GM19467 (cell line): ENCODE results near the gene FFAR2.
"Not testable (repeated sequence)": the region's sequence is repeated elsewhere in the genome, so short reads cannot be mapped to it uniquely, and the experiment has no call there.

ENCODE experiments used
- ATAC-seq: cut with Tn5 transposase; IDR thresholded peaks from one replicate; pipeline ENCODE4 v1.9.1; 2021; ENCODE audit warnings: mild to moderate bottlenecking, moderate library complexity; ENCODE audit not compliant: unreplicated experiment

FFAR2 gene

DNA sequence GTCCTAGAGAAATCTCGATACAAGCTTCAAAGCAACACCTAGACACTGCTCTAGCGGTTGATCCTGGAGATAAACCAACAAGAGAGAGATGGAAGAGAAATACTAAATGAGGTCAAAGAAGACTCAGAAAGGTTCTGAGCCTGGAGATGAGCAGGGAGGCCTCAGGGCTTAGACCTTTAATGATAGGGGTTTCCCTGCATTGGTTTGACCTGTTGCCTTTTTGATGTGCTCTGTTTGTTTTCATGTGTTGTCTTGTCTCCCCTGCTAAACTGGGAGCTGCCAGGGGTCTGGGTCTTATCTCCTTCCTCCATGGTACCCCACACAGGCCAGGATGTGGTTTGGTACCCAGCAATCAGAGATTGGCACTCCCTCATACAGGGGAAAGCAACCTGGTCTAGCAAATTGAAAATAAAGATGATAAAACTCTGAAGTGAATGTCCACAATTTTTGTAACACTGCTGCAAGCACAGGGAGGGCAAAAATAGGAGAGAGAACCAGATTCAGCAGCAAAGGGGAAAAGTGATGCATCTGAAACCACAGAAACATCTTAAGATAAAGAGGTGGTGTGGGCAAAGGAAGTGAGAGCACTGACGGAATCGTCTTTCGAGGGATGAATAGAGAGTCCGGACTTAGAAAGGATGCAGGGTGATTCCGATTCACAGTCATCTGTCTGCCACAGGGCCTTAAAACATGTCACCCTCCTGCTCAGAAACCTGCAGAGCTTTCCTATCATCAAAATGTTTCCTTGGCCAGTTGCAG is 3.5 kb downstream of the FFAR2 start:
- ATAC-seq, result peak; percentile 54

GRCh38 chr19:35454663-35455062 is 6.6 kb downstream of the FFAR2 start:
- no peak for ATAC-seq

DNA sequence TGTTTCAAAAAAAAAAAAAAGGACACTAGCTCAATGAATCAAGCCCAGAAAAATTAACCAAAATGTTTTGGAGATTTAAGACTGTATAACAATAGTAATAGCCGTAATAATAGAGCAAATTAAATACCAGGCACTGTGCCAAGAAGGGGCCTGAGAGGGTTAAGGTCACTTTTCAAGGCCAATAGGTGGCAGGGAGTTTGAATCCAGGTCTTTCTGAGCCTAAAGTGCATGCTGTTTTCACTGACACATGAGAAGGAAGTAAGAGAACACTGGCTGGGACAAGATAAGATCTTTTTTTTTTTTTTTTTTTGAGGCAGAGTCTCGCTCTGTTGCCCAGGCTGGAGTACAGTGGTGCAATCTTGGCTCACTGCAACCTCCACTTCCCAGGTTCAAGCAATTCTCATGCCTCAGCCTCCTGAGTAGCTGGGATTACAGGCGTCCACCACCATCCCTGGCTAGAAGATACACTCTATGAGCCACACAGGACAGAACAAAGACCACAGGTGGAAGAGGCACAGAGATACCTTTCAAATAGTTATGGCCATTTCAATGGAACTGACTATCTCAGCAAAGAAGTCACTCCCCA is 7.7 kb downstream of the FFAR2 start:
- ATAC-seq, result no peak

DNA sequence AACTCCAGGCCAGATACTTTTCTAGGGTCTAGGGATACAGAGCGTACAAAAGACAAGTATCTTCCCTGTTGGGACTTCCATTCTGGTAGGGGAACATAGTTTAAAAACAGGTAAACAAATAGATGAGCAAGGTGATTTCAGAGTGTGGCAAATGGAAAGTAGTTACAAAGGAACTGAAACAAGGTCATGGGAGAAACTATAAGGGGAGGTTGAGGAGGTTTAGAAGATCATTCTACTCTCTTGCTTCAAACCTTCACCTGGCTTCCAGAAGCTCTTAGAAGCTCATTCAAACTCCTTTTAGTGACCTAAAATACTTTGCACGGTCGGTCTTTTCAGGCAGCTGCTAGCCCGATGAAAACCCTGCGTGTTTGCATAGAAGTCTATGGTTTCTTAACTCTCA is 9.1 kb downstream of the FFAR2 start:
- no peak for ATAC-seq

GRCh38 chr19:35458192-35458591 is 10.1 kb downstream of the FFAR2 start:
- ATAC-seq, result no peak

GRCh38 chr19:35458731-35459391 is 10.8 kb downstream of the FFAR2 start:
- ATAC-seq, result peak; percentile 47

DNA sequence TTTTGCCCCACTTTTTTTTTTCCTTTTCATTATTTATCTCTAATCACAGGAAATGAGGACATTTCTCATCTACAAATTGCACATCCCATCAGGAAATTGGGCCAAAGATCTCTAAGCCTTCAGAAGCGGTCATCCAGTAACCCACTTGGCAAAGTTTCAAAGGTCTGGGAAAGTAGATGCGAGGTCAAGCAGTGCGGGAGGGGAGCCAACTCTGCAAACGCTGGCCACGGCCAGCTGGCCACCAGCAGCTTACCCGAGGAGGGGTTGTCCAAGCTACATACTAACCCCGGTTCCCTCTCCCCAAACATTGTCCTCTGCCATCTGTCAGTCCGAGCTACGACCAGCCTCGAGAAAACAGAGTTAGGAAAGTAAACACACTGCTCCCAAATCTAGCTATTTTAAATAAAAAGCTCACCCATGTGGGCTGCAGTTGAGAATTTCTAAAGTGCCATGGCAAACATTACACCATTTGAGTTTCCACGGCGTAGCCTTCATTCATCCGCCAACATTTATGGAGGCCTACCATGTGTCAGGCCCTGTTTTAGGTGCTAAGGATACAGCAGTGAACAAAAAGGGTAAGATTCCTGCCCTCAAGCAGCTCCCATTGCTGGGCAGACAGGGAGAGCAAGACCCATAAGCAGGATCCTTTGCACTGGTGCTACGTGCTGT is 11.5 kb downstream of the FFAR2 start:
- ATAC-seq, result no peak

- no peak for ATAC-seq
Measured at GRCh38 chr19:35460608-35461007, 12.6 kb downstream of the FFAR2 start.

DNA sequence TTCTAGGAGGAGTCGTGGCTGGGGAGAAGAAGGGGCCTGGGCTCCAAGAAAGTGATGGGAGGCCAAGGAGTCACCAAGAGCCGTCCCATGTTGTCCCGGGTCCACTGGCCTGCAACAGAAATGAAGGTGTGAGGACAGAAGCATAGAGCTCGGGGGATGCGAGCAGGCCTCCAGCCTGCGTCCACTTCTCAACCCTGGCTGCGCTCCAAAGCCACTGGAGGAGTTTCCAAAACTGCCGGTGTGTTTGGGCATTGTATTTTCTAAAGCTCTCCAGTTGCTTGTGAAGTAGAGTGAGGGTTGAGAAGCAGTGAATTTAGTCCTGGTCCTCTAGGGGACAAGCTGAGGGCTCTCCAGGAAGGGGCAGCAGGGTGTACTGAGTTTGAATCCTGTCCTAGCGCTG is 13.0 kb downstream of the FFAR2 start:
- no peak for ATAC-seq

GRCh38 chr19:35461788-35462187 is 13.7 kb downstream of the FFAR2 start:
- not testable (repeated sequence) for ATAC-seq

GRCh38 chr19:35462476-35462953 is 14.5 kb downstream of the FFAR2 start:
- peak; percentile 53 for ATAC-seq

DNA sequence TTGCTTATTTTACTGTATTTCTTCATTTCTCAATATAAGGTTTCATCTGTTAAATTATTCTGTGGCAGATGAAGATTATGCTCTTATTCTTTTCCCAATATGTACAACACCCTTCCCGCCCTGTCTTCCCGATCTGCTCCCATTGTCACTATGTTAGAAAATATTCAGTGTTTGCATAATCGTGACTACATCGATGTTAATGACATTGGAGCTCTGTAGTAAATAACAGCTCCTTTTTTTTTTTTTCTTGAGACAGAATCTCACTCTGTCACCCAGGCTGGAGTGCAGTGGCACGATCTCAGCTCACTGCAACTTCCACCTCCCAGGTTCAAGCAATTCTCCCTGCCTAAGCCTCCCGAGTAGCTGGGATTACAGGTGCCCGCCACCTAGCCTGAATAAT is 14.9 kb downstream of the FFAR2 start:
- peak; percentile 3 for ATAC-seq

- ATAC-seq, result no peak
Measured at GRCh38 chr19:35466259-35466658, 18.2 kb downstream of the FFAR2 start.

- peak; percentile 81 for ATAC-seq
Measured at GRCh38 chr19:35468637-35469036, 20.6 kb downstream of the FFAR2 start.

GRCh38 chr19:35470128-35470527 is 22.1 kb downstream of the FFAR2 start:
- ATAC-seq, result no peak

GRCh38 chr19:35471075-35471474 is 23.0 kb downstream of the FFAR2 start:
- not testable (repeated sequence) for ATAC-seq

- ATAC-seq, result no peak
Measured at GRCh38 chr19:35471946-35472345, 23.9 kb downstream of the FFAR2 start.

DNA sequence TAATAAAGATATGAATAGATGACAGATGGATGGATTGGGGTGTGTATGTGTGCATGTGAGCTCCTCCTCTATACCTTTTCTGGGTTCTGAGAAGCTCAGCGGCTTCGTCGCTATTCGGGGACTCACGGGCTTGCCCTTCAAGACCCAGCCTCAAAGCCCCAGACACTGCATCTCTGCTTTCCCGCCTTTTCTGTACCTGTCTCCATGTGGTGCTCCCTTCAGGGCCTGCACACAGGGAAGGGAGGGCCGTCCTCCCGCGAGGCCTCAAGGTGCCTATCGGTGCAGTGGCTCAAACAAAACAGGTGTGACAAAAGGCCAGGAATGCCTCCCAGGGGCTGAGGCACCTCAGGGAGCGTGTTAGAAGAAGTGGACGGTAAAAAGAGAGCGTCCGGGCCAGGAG is 26.0 kb downstream of the FFAR2 start:
- ATAC-seq, result no peak

GRCh38 chr19:35474594-35474993 is 26.5 kb downstream of the FFAR2 start:
- not testable (repeated sequence) for ATAC-seq

DNA sequence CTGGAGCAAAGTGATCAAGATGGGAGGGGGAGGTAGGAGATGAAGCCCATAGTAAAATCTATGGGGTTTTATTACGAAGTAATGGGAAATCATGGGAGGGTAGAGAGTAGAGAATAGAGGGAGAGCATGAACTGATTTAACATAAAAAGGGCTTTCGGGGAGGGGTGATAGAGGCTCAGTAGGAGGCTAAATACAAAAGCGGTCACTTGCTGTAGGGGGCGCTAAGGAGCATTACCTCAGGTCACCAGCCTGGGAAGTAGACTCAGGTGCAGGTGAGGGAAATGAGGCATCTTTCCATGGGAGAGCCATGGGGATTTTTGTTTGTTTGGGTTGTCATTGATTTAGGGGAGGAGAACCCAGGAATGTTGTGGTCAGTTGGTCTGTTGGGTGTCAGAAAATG is 28.1 kb downstream of the FFAR2 start:
- no peak for ATAC-seq
